Pons (tissue), 1 donor: Measurements from ENCODE around the gene KCND2.
"Not testable (repeated sequence)": the region's sequence is repeated elsewhere in the genome, so short reads cannot be mapped to it uniquely, and the experiment has no call there.

ENCODE experiments used
- DNase-seq: peaks from one replicate; pipeline ENCODE4 v3.0.0-alpha.2; 2016; ENCODE audit warnings: low spot score

KCND2 gene

DNA sequence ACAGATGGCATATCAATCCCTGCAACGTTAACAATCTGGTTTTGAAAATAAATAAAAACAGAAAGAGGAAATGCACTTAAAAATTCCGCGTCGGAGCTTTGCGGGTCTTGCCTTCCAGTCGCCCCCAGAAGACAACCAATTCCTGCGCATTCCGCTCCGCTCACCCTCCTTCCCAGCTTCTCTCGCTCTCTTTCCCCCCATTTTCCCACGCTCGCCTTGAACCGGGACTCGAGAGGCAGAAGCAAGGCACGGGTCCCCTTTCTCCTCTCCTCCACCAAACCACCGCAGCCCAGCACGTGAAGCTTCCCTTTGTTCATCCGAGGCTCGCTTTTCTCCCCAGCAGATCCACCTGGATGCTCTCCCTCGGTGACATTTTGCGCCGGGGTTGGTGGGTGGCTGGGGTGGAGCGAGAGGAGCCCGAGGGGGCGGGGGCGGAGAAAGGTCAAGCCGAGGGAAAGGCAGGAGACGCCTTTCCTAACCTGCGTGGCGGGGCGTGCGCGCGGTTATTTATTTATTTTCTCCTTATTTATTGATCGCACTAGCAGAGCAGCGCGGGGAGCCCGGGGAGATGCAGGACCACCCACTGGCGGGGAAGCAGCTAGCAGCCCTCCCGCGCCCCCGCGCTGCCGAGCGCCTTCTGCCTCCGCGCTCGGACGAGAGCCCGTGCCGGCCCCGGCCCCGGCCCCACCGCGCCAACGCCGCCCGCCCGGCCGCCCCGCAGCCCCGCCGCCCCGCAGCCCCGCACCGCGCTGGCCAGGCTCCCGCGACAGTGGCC, at the start of gene KCND2:
Gene KCND2, plus strand, starts transcription at position 475 of the 775 bp plus-strand sequence.
- no peak for DNase-seq

GRCh38 chr7:120226188-120226587, 46.8 kb upstream of the KCND2 start:
- DNase-seq = no peak

- DNase-seq = no peak
Measured at GRCh38 chr7:120227255-120227654, 45.7 kb upstream of the KCND2 start.

GRCh38 chr7:120229084-120229483, 43.9 kb upstream of the KCND2 start:
- DNase-seq = peak; percentile 19

DNA sequence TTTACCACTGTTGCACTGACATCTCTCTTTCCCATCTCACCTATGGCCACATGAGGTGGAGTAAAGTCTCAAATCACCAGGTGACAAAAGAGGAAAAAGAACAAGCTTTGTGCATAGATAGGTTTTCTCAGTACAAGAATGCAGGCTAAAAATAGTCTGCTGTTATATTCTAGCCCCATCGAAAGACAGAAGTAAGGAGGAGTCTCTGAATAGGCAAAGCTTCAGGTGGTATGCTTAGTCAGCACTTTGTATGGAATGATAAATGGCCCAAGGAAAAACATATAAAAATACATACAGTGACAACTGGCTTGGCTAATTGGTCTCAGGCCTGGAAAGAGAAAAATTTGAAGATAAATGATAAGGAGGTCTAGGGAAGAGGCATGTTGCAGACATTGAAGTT, 39.6 kb upstream of the KCND2 start:
- DNase-seq = no peak

DNA sequence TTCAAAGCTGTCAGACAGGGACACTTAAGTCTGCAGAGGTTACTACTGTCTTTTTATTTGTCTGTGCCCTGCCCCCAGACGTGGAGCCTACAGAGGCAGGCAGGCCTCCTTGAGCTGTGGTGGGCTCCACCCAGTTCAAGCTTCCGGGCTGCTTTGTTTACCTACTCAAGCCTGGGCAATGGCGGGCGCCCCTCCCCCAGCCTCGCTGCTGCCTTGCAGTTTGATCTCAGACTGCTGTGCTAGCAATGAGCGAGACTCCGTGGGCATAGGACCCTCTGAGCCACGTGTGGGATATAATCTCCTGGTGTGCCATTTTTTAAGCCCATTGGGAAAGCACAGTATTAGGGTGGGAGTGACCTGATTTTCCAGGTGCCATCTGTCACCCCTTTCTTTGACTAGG, 32.6 kb upstream of the KCND2 start:
- DNase-seq = not testable (repeated sequence)

- no peak for DNase-seq
Measured at GRCh38 chr7:120241973-120242372, 31.0 kb upstream of the KCND2 start.

- no peak for DNase-seq
Measured at GRCh38 chr7:120254845-120255244, 18.1 kb upstream of the KCND2 start.

- DNase-seq = no peak
Measured at GRCh38 chr7:120256344-120257070, 16.5 kb upstream of the KCND2 start.

DNA sequence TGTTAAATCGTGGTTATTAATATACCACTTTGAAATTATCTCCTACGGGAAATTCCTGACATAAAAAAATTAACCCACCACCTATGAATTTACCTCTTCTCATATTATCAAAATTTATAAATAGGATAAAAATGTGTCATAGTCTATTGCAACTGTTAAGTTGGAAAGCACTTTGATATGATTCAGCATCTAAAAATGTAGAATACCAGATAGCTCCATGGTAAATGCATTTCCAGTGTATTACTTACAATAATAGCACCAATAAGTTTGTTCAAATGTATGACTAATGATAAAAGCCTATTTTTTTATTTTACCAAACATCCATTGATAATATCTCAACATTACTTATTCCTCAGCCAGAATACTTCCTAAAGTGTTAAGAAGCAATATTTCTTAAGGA, 13.6 kb upstream of the KCND2 start:
- no peak for DNase-seq

DNA sequence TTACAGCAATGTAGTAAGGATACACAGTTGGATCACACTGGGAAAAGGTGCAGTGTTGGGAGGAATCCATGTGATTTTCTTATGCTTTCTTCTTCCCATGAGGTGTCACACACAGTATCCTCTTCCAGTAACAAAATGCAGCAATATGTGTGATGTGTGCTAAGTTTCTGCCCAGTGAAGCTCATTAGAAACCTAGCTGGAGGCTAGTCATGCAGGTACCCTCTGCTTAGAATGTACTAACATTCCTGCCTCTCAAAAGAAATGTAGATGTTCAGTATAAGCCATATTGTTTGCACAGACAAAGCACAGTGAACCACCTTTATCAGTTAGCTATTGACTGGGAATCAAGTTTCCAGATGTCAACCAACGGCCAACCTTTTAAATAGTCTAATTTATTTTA, 12.9 kb upstream of the KCND2 start:
- DNase-seq = no peak

GRCh38 chr7:120272261-120272660, 714 bp upstream of the KCND2 start:
- peak; percentile 59 for DNase-seq

- DNase-seq = no peak
Measured at GRCh38 chr7:120273476-120273975, 551 bp downstream of the KCND2 start.

DNA sequence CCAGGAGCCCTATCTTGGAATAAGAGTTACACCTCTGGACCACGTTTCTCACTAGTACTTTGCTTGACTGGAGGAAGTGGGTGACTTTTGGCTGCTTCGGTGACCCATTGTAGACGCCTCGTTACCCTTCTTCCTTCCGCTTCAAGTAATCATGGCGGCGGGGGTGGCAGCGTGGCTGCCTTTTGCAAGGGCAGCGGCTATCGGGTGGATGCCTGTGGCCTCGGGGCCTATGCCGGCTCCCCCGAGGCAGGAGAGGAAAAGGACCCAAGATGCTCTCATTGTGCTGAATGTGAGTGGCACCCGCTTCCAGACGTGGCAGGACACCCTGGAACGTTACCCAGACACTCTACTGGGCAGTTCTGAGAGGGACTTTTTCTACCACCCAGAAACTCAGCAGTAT, 1.5 kb downstream of the KCND2 start:
- DNase-seq = no peak

DNA sequence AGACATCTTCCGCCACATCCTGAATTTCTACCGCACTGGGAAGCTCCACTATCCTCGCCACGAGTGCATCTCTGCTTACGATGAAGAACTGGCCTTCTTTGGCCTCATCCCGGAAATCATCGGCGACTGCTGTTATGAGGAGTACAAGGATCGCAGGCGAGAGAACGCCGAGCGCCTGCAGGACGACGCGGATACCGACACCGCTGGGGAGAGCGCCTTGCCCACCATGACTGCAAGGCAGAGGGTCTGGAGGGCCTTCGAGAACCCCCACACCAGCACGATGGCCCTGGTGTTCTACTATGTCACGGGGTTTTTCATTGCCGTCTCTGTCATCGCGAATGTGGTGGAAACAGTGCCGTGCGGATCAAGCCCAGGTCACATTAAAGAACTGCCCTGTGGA, 1.9 kb downstream of the KCND2 start:
- no peak for DNase-seq

GRCh38 chr7:120276720-120277119, 3.7 kb downstream of the KCND2 start:
- no peak for DNase-seq

DNA sequence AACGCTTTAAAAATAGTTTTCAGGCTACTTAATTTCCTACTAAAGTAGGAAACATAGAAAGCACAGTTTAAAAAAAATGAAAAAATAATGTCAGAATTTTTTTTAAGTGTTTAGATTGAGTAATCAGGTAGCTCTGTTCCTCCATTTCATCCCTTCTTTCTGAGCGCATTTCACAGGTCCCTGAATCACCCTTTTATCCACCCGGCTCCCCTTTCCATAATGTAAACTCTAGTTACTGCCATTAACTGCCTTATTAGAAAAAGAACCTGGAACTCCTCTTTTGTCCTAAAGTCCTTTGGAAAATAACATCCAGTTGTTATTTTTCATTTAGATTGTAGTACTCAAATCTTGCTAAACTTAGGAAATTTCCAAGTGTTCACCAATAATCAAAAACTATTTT, 5.8 kb downstream of the KCND2 start:
- DNase-seq = no peak

DNA sequence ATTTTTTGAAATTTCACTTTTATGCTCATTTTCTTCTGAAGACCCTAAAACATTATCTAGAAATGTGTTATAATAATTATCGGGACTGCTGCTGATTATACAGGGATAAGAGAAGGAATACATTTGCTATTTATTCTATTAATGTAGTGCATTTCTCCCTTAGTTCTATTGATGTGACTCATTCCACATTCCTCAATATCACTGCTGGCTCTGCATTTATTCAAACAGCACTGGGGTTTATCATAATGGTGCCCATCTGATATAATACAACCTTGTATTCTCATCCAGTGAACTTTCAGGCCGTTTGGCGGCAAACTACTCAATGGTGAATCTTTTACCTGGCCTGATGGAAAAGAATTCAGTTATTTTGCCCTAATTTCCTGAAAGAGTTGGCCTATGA, 7.8 kb downstream of the KCND2 start:
- no peak for DNase-seq

DNA sequence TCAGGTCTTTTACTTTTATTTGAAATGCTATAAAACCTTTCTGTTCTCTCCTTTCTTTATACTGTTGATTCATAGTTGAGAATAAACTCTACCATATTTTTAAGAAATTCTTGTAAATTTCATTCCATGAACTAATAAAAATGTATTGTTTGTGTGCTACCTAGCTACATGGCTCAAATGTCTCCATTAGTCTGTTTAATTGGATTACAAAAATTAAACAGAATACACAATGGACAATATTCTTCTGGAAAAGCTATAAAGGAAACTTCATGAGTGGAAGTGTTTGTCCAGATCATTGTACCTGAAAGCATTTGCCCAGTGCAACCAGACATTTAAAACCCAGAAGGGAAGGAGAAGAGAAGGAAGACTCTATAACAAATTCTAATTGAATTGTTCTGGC, 20.1 kb downstream of the KCND2 start:
- no peak for DNase-seq

- no peak for DNase-seq
Measured at GRCh38 chr7:120302190-120302589, 29.2 kb downstream of the KCND2 start.

GRCh38 chr7:120303105-120303504, 30.1 kb downstream of the KCND2 start:
- no peak for DNase-seq

GRCh38 chr7:120304674-120305073, 31.7 kb downstream of the KCND2 start:
- DNase-seq = no peak

DNA sequence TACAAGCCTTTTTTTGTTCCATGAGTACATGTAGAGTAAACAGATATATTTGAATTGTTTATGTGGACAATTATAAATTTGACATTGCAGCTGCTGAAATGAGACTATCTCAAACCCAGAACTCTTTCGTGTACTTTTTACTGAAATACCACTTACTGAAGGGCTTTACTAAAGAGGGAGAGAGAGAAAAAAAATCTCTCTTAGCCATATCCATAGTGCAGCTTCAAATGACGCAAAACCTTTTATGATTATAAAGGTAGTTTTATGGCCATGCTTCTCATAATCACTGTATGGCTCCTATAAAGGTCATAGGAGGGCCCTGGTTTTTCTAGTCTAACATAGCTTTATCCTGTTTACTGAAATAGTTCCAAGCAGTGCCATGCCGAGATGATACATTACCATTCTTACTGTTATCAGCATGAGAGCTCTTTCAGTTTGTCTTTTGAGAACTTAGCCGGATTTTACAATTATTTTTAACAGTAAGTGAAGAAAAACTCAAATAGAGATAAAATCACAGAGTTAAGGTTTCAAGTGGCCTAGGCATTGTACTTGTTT, 35.1 kb downstream of the KCND2 start:
- DNase-seq = no peak
